LNCAP (cell line): ENCODE data around the gene ALPK3.

Experiments used
- CTCF ChIP-seq: fragments of 450-650 bp; IDR thresholded peaks from 2 replicates; pipeline ENCODE4 v1.5.1; 2017; ENCODE audit warnings: mild to moderate bottlenecking

ALPK3 gene

GRCh38 chr15:84840741-84841429, 23.7 kb downstream of the ALPK3 start:
- TF ChIP-seq CTCF: no peak

- no peak for TF ChIP-seq CTCF
Measured at GRCh38 chr15:84842781-84843180, 25.6 kb downstream of the ALPK3 start.

- TF ChIP-seq CTCF: no peak
Measured at GRCh38 chr15:84844964-84845363, 27.8 kb downstream of the ALPK3 start.

- TF ChIP-seq CTCF: peak; percentile 85
Measured at GRCh38 chr15:84845631-84846030, 28.5 kb downstream of the ALPK3 start.

- TF ChIP-seq CTCF: no peak
Measured at GRCh38 chr15:84846269-84846668, 29.1 kb downstream of the ALPK3 start.

GRCh38 chr15:84847382-84847781, 30.2 kb downstream of the ALPK3 start:
- no peak for TF ChIP-seq CTCF

GRCh38 chr15:84852212-84852611, 35.1 kb downstream of the ALPK3 start:
- TF ChIP-seq CTCF: no peak

GRCh38 chr15:84855136-84855535, 38.0 kb downstream of the ALPK3 start:
- no peak for TF ChIP-seq CTCF
